Memory B cell (primary cell): Measurements from ENCODE around the gene SPRING1.

Source experiments
- ATAC-seq: fragments of 150-1000 bp; cut with Tn5 transposase; 2 replicates; pipeline ENCODE4 v1.10.0; 2021; ENCODE audit warnings: low read depth, mild to moderate bottlenecking, moderate library complexity
- DNase-seq, 2 donors: peaks; one replicate each; pipeline ENCODE4 v3.0.0; 2022; ENCODE audit warnings: low spot score in 2 of 2
- H3K27ac Mint-ChIP-seq: one replicate; pipeline ENCODE4 v1.8.0; 2022; ENCODE audit warnings: mild to moderate bottlenecking, moderate library complexity, mixed read lengths
- H3K27me3 Mint-ChIP-seq: one replicate; pipeline ENCODE4 v1.8.0; 2022; ENCODE audit warnings: mixed read lengths
- H3K36me3 Mint-ChIP-seq: one replicate; pipeline ENCODE4 v1.8.0; 2022; ENCODE audit warnings: mild to moderate bottlenecking, mixed read lengths
- H3K4me1 Mint-ChIP-seq: one replicate; pipeline ENCODE4 v1.8.0; 2022; ENCODE audit warnings: mixed read lengths
- H3K4me3 Mint-ChIP-seq: one replicate; pipeline ENCODE4 v1.8.0; 2022; ENCODE audit warnings: mild to moderate bottlenecking, moderate library complexity, mixed read lengths
- H3K9me3 Mint-ChIP-seq: one replicate; pipeline ENCODE4 v1.8.0; 2022; ENCODE audit warnings: mixed read lengths

SPRING1 gene, protein sequence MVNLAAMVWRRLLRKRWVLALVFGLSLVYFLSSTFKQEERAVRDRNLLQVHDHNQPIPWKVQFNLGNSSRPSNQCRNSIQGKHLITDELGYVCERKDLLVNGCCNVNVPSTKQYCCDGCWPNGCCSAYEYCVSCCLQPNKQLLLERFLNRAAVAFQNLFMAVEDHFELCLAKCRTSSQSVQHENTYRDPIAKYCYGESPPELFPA

DNA sequence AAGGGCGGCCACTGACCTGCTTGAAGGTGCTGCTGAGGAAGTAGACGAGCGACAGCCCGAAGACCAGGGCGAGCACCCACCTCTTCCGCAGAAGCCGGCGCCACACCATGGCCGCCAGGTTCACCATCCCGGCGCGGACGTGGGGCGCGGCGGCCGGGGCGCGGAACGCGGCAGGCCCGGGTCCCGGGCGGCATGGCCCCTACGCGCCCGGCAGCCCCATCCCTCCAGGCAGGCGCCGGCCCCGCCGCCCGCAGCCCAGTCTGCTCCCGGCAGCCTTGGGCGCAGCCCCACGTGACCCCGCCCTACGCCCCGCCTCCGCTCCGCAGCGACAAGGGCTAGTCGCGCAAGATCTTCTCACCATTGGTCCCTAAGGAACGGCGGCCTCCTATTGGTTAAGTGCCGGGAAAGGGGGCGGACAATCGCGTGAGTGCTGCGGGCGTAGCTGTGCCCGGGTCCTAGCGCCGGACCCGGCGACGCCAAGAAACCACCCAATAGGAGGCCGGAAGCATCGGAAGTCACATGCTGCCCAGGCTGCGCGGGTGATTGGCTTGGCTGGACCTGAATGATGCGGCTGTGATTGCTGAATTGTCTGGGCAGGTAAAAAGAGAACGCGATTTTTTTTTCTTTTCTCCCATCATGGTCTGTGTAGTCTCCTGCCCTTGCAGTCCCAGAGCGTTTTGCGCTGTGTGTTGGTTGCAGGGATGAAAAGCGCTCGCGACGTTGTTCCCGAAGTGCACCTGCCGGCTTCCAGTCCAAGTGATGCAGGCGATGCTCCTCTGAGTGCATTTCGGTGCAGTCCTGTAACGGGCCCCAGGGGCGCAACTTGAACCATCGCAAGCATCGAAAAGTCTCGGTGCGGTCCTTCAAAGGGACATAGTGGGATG lies at the start of gene SPRING1, which contains the start of gene RNFT2:
Gene SPRING1, minus strand, starts transcription at position 296 of the 884 bp plus-strand sequence. Its CDS starts 169 bp downstream, at position 127.
Gene RNFT2, plus strand, starts transcription at position 542 of the 884 bp plus-strand sequence. CDS start 2,183 bp downstream, outside the sequence.
- no peaks in the 10 kb centered on the region for H3K27me3 Mint-ChIP-seq
- peak within 1 kb of the TSS; percentile 98 for H3K27ac Mint-ChIP-seq
- ATAC-seq (peak; percentile 93), DNase-seq (peak; percentile 97 to 99)
- peaks cover 15% of the 10 kb centered on the region for H3K36me3 Mint-ChIP-seq
- H3K4me3 Mint-ChIP-seq, result peak within 1 kb of the TSS; percentile 100
- peaks cover 30% of the 10 kb centered on the region for H3K4me1 Mint-ChIP-seq
- no peaks in the 10 kb centered on the region for H3K9me3 Mint-ChIP-seq

DNA sequence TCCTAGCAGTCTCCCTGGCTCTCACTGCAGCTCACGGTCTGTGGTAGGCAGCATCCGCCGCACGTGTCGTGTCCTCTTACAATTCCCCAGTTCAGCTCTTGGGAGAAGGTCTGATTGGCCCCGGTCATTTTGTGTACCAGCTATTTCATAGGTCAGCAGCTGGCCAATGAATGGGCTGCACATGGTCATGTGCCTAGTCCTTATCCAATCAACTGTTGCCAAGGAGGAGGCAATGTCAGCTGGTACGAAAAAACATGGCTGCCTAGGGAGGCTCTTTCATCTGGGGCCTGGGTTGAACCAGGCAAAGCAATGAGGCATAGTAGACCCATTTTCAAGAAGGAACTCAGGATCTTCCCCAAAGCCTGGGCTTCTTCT lies 46.4 kb upstream of the SPRING1 start:
- DNase-seq, result no peak
- H3K4me1 Mint-ChIP-seq, result no peaks in the 10 kb centered on the region
- no peak for ATAC-seq
- H3K9me3 Mint-ChIP-seq, result no peaks in the 10 kb centered on the region
- peak overlapping the region; percentile 0 for H3K27ac Mint-ChIP-seq
- H3K4me3 Mint-ChIP-seq, result no peak overlapping the region
- peaks cover 43% of the 10 kb centered on the region for H3K36me3 Mint-ChIP-seq
- H3K27me3 Mint-ChIP-seq, result no peaks in the 10 kb centered on the region

DNA sequence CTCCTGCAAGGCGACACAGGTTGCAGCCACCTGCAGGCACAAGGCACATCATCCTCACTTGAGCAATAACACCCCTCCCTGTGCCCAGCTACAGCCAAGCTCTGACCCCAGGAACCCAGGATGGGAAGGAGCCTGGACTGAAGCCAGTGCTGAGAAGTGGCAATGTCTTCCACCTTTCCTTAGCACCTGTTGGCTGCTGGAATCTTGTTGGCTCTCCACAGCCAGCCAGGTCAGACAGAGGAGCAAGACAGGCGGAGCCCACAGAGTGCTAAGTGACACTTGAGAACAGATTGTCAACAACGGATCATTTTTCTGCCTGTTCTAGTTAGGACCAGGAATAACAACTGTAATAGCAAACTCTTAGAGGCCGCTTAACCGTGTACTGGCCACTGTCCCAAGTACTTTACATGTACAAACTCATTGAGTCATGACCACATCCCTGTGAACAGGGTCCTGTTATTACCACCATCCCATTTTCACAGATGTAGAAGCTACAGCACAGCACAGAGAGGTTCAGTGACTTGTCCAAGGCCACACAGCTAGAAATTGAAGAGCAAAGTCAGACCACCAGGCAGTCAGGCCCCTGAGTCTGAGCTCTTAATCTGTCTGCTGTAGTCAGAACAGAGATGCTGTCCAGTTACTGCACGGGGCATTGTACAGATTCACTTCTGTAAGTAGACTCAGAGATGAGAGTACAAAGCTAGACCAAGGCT lies 45.8 kb upstream of the SPRING1 start:
- ATAC-seq, result no peak
- no peaks in the 10 kb centered on the region for H3K9me3 Mint-ChIP-seq
- H3K27ac Mint-ChIP-seq, result no peak overlapping the region
- H3K27me3 Mint-ChIP-seq, result no peaks in the 10 kb centered on the region
- no peaks in the 10 kb centered on the region for H3K4me1 Mint-ChIP-seq
- DNase-seq, result no peak
- peaks cover 45% of the 10 kb centered on the region for H3K36me3 Mint-ChIP-seq
- H3K4me3 Mint-ChIP-seq, result no peak overlapping the region

DNA sequence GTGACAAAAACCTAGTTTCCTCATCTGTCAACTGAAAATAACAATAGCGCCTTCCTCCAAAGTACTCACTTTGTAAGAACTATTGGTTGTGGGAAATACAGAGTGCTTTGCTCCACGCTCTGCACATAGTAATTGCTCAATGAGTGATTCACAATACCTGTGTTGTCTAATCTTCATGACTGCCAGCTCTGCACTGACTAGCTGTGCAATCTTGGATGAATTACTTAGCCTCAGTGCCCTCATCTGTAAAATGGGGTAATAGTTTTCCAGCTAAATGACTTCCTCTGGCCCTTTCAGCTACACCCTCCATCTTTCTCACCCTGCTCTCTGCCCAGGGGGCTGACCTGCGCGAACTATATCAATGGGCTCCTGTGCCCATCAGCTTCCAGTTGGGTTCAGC lies 43.1 kb upstream of the SPRING1 start:
- peaks cover 40% of the 10 kb centered on the region for H3K36me3 Mint-ChIP-seq
- H3K27me3 Mint-ChIP-seq, result no peaks in the 10 kb centered on the region
- peaks cover 2% of the 10 kb centered on the region for H3K9me3 Mint-ChIP-seq
- no peak for DNase-seq
- no peak overlapping the region for H3K27ac Mint-ChIP-seq
- H3K4me1 Mint-ChIP-seq, result no peaks in the 10 kb centered on the region
- no peak for ATAC-seq
- H3K4me3 Mint-ChIP-seq, result no peak overlapping the region

DNA sequence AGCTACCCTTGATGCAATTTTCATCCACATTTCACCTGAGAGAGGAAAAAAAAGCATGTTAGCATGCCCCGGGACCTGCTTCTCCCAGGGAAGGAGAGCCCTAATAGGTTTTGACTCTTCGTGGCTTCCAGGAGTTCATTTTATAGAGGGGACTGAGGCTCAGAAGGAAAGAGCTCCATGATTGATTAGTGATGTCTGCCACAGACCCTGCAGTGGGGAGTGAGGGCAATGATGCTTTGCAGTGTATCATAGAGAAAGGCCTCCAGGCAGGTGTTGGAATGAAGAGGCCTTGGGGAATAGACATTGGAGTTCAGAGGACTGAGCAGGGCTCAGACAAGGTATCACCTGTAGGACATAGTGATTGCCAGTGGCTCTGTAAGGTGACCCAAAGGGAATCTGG lies 41.7 kb upstream of the SPRING1 start:
- H3K27me3 Mint-ChIP-seq, result no peaks in the 10 kb centered on the region
- peaks cover 37% of the 10 kb centered on the region for H3K36me3 Mint-ChIP-seq
- peaks cover 2% of the 10 kb centered on the region for H3K9me3 Mint-ChIP-seq
- H3K4me3 Mint-ChIP-seq, result no peak overlapping the region
- no peak for DNase-seq
- H3K27ac Mint-ChIP-seq, result no peak overlapping the region
- ATAC-seq, result no peak
- H3K4me1 Mint-ChIP-seq, result no peaks in the 10 kb centered on the region

DNA sequence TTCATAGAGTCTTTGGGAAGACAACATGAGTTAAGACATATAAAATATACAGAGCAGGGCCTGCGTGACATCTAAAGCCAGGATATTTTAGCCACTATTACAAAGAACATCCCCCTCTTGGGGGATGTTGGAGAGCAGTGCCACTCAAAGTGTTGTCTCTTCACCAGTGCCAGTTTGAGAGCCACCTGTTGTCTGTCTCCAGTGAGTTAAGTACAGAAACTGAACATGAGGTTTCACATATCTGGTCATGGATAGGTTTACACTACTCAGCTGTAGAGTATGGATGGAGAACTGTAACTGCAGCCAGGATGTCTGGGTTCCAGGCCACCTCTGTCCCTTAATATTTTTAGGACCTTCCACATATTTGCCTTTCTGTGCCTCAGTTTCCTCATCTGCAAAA lies 39.4 kb upstream of the SPRING1 start:
- peaks cover 29% of the 10 kb centered on the region for H3K36me3 Mint-ChIP-seq
- no peak overlapping the region for H3K27ac Mint-ChIP-seq
- H3K4me1 Mint-ChIP-seq, result no peaks in the 10 kb centered on the region
- DNase-seq, result no peak
- no peaks in the 10 kb centered on the region for H3K27me3 Mint-ChIP-seq
- no peak for ATAC-seq
- H3K4me3 Mint-ChIP-seq, result no peak overlapping the region
- H3K9me3 Mint-ChIP-seq, result peaks cover 2% of the 10 kb centered on the region

DNA sequence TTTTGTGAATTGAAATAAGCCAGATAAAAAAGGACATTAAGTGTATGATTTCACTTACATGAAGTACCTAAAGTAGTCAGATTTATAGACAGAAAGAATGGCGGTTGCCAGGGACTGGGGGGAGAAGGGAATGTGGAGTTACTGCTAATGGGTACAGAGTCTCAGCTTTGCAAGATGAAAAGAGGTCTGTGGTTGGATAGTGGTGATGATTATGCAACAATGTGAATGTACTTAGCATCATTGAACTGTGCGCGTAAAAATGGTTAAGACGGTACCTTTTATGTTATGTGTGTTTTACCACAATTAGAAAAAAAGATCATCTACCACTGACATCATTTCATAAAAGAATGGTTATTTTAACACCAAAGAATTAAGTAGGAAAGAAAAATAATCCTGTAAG lies 36.2 kb upstream of the SPRING1 start:
- Mint-ChIP-seq H3K4me3 (no peak overlapping the region), H3K9me3 (peaks cover 2% of the 10 kb centered on the region), H3K4me1 (no peaks in the 10 kb centered on the region), H3K36me3 (peaks cover 11% of the 10 kb centered on the region), H3K27me3 (no peaks in the 10 kb centered on the region), H3K27ac (no peak overlapping the region)
- no peak for ATAC-seq
- DNase-seq, result no peak

DNA sequence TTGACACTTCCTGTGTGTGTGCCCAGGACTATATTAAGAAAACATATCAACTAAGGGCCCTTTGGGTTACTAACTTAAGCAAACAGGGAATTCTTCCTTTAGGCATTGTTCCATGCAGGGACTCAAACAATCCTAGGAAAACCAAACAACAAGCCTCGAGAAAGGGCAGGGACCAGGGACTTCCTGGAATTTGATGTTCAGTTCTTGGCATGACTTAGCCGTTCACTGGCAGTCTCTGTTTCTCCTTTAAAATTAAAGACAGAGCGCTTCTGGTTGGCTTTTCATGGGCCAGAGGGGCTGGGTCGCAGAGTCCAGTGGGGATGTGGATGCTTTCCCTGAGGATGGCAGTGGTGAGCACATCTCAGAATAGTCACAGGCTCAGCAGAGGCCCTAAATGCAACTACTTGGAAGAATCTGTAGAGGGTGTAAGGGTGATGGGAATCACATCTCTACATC lies 35.4 kb upstream of the SPRING1 start:
- H3K4me3 Mint-ChIP-seq, result no peak overlapping the region
- H3K4me1 Mint-ChIP-seq, result no peaks in the 10 kb centered on the region
- ATAC-seq (no peak), DNase-seq (no peak)
- H3K27ac Mint-ChIP-seq, result no peak overlapping the region
- H3K36me3 Mint-ChIP-seq, result peaks cover 10% of the 10 kb centered on the region
- H3K27me3 Mint-ChIP-seq, result no peaks in the 10 kb centered on the region
- H3K9me3 Mint-ChIP-seq, result peaks cover 2% of the 10 kb centered on the region

DNA sequence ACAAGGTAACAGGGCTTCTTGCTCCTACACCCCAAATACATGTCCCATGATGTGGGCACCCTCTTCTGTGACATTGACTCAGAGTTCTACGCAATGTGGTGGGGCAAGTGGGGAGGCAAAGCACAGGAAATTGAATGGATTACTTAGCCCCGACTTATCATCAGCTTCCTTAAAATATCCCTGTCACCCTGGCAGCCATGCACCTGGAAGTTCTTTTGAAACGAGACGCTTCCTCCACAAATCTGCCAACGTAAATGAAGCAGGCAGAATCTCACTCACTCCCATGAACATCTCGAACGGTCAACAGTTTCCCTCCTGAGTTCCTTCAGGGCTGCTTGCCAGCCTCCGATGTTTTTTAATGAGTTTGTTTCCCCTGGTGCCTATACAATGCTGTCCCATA lies 33.8 kb upstream of the SPRING1 start:
- peaks cover 10% of the 10 kb centered on the region for H3K36me3 Mint-ChIP-seq
- H3K4me1 Mint-ChIP-seq, result no peaks in the 10 kb centered on the region
- H3K9me3 Mint-ChIP-seq, result no peaks in the 10 kb centered on the region
- DNase-seq (no peak), ATAC-seq (no peak)
- H3K4me3 Mint-ChIP-seq, result no peak overlapping the region
- no peak overlapping the region for H3K27ac Mint-ChIP-seq
- H3K27me3 Mint-ChIP-seq, result no peaks in the 10 kb centered on the region

DNA sequence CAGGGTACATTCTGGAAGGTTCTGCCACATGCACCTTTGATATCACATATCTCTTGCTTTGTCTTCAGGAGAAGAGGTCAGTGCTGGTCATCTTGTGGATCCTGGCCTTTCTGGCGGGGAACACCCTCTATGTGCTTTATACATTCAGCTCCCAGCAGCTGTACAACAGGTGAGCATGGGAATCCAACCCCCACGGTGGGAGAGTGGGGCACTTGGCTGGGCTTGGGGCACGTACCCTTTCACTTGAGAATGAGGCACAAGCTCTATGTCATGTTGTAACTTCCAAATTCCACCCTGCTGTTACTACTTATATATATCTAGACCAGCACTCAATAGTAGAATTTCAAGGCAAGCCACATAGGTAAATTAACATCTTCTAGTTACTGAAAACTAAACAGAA lies 28.9 kb upstream of the SPRING1 start:
- Mint-ChIP-seq H3K9me3 (no peaks in the 10 kb centered on the region), H3K4me1 (no peaks in the 10 kb centered on the region), H3K36me3 (peaks cover 8% of the 10 kb centered on the region), H3K4me3 (no peak overlapping the region), H3K27me3 (no peaks in the 10 kb centered on the region), H3K27ac (no peak overlapping the region)
- no peak for ATAC-seq
- no peak for DNase-seq

DNA sequence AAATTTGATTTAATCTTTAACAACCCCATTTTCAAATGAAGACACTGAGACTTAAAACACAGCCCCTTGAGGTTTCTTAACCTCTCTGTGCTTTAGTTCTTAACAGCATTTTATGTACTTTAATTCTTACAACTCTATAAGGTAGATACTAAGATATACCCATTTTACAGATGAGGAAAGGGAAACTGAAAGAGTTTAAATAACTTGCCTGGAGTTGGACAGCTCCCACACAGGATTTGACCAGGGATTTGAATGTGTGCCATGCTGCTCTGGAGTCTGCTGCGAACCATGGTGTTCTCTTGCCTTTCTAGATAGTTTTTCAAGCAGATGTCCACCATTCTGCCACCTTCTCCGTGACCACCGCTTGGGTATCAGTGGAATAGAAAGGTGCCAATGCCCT lies 28.4 kb upstream of the SPRING1 start:
- Mint-ChIP-seq H3K36me3 (peaks cover 8% of the 10 kb centered on the region), H3K4me1 (no peaks in the 10 kb centered on the region), H3K27ac (no peak overlapping the region), H3K9me3 (no peaks in the 10 kb centered on the region), H3K27me3 (no peaks in the 10 kb centered on the region), H3K4me3 (no peak overlapping the region)
- DNase-seq (no peak), ATAC-seq (no peak)

DNA sequence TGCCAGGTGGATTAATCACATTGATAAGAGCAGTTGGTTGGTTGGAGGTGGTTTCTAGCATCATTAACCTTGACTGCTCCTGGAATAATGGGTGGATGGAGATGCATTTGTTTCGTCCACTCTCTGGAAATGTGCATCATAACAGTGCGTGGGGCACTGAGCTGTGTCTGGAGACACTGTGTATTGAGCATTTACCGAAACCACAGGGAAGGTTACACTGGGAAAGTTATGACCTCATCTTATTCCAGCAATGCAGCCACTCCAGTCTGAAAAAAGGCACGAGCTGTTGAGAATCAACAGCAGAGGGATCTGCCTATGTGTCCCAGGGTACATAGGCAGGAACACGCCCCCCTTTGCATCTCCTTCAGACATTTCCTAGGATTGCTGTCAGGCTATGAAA lies 27.4 kb upstream of the SPRING1 start:
- DNase-seq (no peak), ATAC-seq (no peak)
- no peak overlapping the region for H3K4me3 Mint-ChIP-seq
- no peak overlapping the region for H3K27ac Mint-ChIP-seq
- peaks cover 12% of the 10 kb centered on the region for H3K36me3 Mint-ChIP-seq
- peaks cover 3% of the 10 kb centered on the region for H3K4me1 Mint-ChIP-seq
- no peaks in the 10 kb centered on the region for H3K27me3 Mint-ChIP-seq
- no peaks in the 10 kb centered on the region for H3K9me3 Mint-ChIP-seq

DNA sequence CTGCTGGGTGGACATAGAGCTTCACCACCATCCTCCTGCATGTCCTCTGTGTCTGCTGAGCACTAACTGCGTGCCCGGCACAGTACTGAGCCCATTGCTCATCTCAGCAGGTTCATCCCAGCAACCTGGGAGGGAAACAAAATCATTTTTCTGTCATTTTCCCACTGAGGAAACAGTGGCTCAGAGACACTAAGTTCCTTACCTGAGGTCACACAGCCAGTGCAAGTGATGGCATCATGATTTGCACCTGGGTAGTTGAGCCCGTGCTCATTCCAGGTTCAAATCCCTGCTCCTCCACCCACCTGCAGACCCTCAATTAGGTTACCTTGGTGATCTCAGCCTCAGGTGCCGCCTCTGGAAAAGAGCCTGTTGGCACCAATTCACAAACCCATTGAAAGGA lies 23.6 kb upstream of the SPRING1 start:
- Mint-ChIP-seq H3K27me3 (no peaks in the 10 kb centered on the region), H3K36me3 (peaks cover 18% of the 10 kb centered on the region), H3K4me3 (no peak overlapping the region), H3K9me3 (no peaks in the 10 kb centered on the region), H3K4me1 (peaks cover 8% of the 10 kb centered on the region), H3K27ac (no peak overlapping the region)
- ATAC-seq (no peak), DNase-seq (no peak)

DNA sequence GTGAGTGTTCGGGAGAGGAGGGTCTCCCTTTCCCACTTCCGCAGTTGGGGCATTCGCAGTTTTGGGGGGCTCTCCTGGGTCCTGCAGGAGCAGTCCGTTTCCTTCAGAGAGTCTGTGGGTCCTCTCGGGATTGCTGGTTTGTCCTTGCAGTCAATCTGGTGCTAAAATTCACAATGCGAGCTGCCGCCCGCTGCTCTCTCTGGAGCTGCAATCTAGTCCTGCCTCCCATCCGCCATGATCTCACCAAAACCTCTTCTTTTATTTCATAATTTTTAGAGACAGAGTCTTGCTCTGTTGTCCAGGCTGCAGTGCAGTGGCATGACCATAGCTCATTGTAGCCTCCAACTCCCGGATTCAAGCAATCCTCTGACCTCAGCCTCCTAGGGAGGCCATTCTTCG lies 22.8 kb upstream of the SPRING1 start:
- ATAC-seq (no peak), DNase-seq (no peak)
- peak overlapping the region; percentile 3 for H3K4me3 Mint-ChIP-seq
- H3K9me3 Mint-ChIP-seq, result no peaks in the 10 kb centered on the region
- H3K36me3 Mint-ChIP-seq, result peaks cover 21% of the 10 kb centered on the region
- no peaks in the 10 kb centered on the region for H3K27me3 Mint-ChIP-seq
- H3K27ac Mint-ChIP-seq, result no peak overlapping the region
- H3K4me1 Mint-ChIP-seq, result peaks cover 8% of the 10 kb centered on the region
